HepG2 (cell line): ENCODE data around the gene RAB43. TPM values are rescaled to one million over a fixed set of nuclear protein-coding genes. Genes with fewer than 3 reads are reported as not detected.

Experiments used
- EZH2 ChIP-seq: conservative IDR thresholded peaks from 2 replicates; pipeline ENCODE4 v1.6.1; 2012; ENCODE audit warnings: mild to moderate bottlenecking, low read depth, low read length, moderate library complexity
- FOXM1 ChIP-seq: sonication (generic); formaldehyde crosslinking; IDR thresholded peaks from 2 replicates; pipeline ENCODE4 v1.5.0; 2020; ENCODE audit warnings: missing genetic modification reagents
- HES4 ChIP-seq: sonication (generic); formaldehyde crosslinking; IDR thresholded peaks from 2 replicates; pipeline ENCODE4 v1.9.0; 2021; ENCODE audit warnings: mild to moderate bottlenecking, missing genetic modification reagents, borderline replicate concordance
- ISX ChIP-seq: sonication (generic); formaldehyde crosslinking; conservative IDR thresholded peaks from 2 replicates; pipeline ENCODE4 v1.5.0; 2020; ENCODE audit warnings: missing genetic modification reagents
- RBAK ChIP-seq: sonication (generic); formaldehyde crosslinking; IDR thresholded peaks from 2 replicates; pipeline ENCODE4 v1.5.1; 2020; ENCODE audit warnings: mild to moderate bottlenecking, missing genetic modification reagents
- RERE ChIP-seq: IDR thresholded peaks from 2 replicates; pipeline ENCODE4 v1.6.1; 2016; ENCODE audit warnings: low read depth, missing genetic modification reagents, missing compliant biosample characterization
- RFX1 ChIP-seq: fragments of 450-650 bp; IDR thresholded peaks from 2 replicates; pipeline ENCODE4 v1.6.1; 2017
- SPEN ChIP-seq: sonication (generic); formaldehyde crosslinking; IDR thresholded peaks from 2 replicates; pipeline ENCODE4 v1.5.1; 2020; ENCODE audit warnings: low read depth, mild to moderate bottlenecking, missing genetic modification reagents
- SRSF1 ChIP-seq: fragments of 200-400 bp; formaldehyde crosslinking; optimal IDR thresholded peaks from 2 replicates; pipeline ENCODE3; 2017; ENCODE audit warnings: mild to moderate bottlenecking, low read depth, low read length, moderate library complexity
- THAP9 ChIP-seq: sonication (generic); formaldehyde crosslinking; IDR thresholded peaks from 2 replicates; pipeline ENCODE4; 2020; ENCODE audit warnings: missing genetic modification reagents, mild to moderate bottlenecking, borderline replicate concordance
- ZFYVE20 ChIP-seq: sonication (generic); formaldehyde crosslinking; IDR thresholded peaks from 2 replicates; pipeline ENCODE4 v1.8.0; 2023; ENCODE audit warnings: low read depth, mild to moderate bottlenecking, moderate library complexity, missing genetic modification reagents, borderline replicate concordance
- ZNF124 ChIP-seq: sonication (generic); formaldehyde crosslinking; IDR thresholded peaks from 2 replicates; pipeline ENCODE4 v1.4.0; 2020; ENCODE audit warnings: missing genetic modification reagents
- ZNF510 ChIP-seq: sonication (generic); formaldehyde crosslinking; IDR thresholded peaks from 2 replicates; pipeline ENCODE4 v1.4.0; 2020; ENCODE audit warnings: low read depth, mild to moderate bottlenecking, missing genetic modification reagents
- ZNF567 ChIP-seq: sonication (generic); formaldehyde crosslinking; IDR thresholded peaks from 2 replicates; pipeline ENCODE4 v1.8.1; 2023; ENCODE audit warnings: mild to moderate bottlenecking, missing genetic modification reagents, borderline replicate concordance
- ZNF572 ChIP-seq: sonication (generic); formaldehyde crosslinking; IDR thresholded peaks from 2 replicates; pipeline ENCODE4 v1.5.1; 2020; ENCODE audit warnings: mild to moderate bottlenecking, missing genetic modification reagents
- ZNF597 ChIP-seq: sonication (generic); formaldehyde crosslinking; IDR thresholded peaks from 2 replicates; pipeline ENCODE4 v1.5.0; 2020; ENCODE audit warnings: missing genetic modification reagents
- ZNF639 ChIP-seq: conservative IDR thresholded peaks from 2 replicates; pipeline ENCODE4 v1.6.1; 2018; ENCODE audit warnings: missing genetic modification reagents
- polyA plus RNA-seq, 8 experiments: library from polyadenylated mRNA; depleted of rRNA in 3 of 8; stranded (reverse) in 7 of 8; unstranded in 1 of 8; fragments of >200 nt; fragmentation: Illumina TruSeq in 4 of 8; extraction: Trizol in 4 of 8; gene quantifications; 2 replicates each; pipeline versions ENCODE4 v1.2.1 to v1.2.3, GENCODE V29; 2011 to 2016; ENCODE audit warnings: low read depth in 4 of 8, missing spikeins in 1 of 8, mixed read lengths in 1 of 8; ENCODE audit not compliant: insufficient read depth in 1 of 8
- total RNA-seq, 5 experiments: library from RNA; depleted of rRNA; stranded (reverse); fragments of >200 nt; fragmentation: Illumina TruSeq; extraction: Trizol; gene quantifications; 2 replicates each; pipeline ENCODE4 v1.2.3, GENCODE V29; 2016; ENCODE audit warnings: low read depth in 1 of 5

Gene RAB43
- total and polyA plus RNA-seq, 2 of the 13 experiments (the other 11 are each of a cell fraction or from before 2014, with no cell fraction given): 11.8 to 18.4 TPM

GRCh38 chr3:129123314-129124060 lies 1.9 kb upstream of the RAB43 start (continued):
- no peak for TF ChIP-seq RERE
- no peak for TF ChIP-seq SRSF1
- TF ChIP-seq ZFYVE20 (CRISPR knock-in tag): no peak
- TF ChIP-seq ISX (CRISPR knock-in tag): no peak
- TF ChIP-seq THAP9 (CRISPR knock-in tag): 0 out of 2 replicates have a peak, but pooled peaks have one; percentile 38
- TF ChIP-seq ZNF510 (CRISPR knock-in tag): no peak
- no peak for TF ChIP-seq FOXM1 (CRISPR knock-in tag)
- 0 out of 2 replicates have a peak, but pooled peaks have one; percentile 66 for TF ChIP-seq ZNF124
- 0 out of 2 replicates have a peak, but pooled peaks have one; percentile 18 for TF ChIP-seq SPEN
- no peak for TF ChIP-seq RFX1
- TF ChIP-seq ZNF572 (CRISPR knock-in tag): no peak
- TF ChIP-seq EZH2: no peak
- TF ChIP-seq HES4 (CRISPR knock-in tag): no peak
- TF ChIP-seq RBAK (CRISPR knock-in tag): no peak
- TF ChIP-seq ZNF567 (CRISPR knock-in tag): no peak
- TF ChIP-seq ZNF639 (CRISPR knock-in tag): no peak
- no peak for TF ChIP-seq ZNF597 (CRISPR knock-in tag)
